Fibroblast of villous mesenchyme (primary cell): ENCODE measurements around the gene NPL. TPM values are rescaled to one million over a fixed set of nuclear protein-coding genes. Genes with fewer than 3 reads are reported as not detected.

Experiments
- DNase-seq: peaks from one replicate; pipeline ENCODE4 v3.0.0-alpha.2; 2010; ENCODE audit warnings: low read depth
- H3K4me3 ChIP-seq: 2 replicates; pipeline ENCODE4 v1.5.1; 2011; ENCODE audit warnings: low read depth, mild to moderate bottlenecking, low read length
- CTCF ChIP-seq: IDR thresholded peaks from 2 replicates; pipeline ENCODE4 v1.5.1; 2012; ENCODE audit warnings: low read depth, mild to moderate bottlenecking, low read length; ENCODE audit not compliant: insufficient read depth
- total RNA-seq: library from RNA; depleted of rRNA; stranded (reverse); fragments of >200 nt; gene quantifications from 2 replicates; pipeline ENCODE4 v1.2.3, GENCODE V29; 2012

NPL gene
- total RNA-seq, 1 donor: 3.5 TPM

DNA sequence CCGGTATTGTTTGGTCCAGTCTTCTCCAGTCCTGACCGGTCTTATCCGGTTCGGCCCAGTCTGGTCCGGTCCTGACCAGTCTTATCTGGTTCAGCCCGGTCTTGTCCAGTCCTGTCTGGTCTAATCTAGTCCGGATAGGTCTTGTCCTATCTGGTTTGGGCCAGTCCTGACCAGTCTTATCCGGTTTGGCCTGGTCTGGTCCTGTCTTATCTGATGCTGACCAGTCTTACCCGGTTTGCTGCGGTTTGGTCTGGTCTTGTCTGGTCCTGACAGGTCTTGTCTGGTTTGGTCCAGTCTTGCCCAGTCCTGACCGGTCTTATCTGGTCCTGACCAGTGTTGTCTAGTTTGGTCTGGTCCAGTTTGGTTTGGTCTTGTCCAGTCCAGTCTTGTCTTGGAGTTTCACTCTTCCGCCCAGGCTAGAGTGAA, 79.7 kb downstream of the NPL start:
- no peak for DNase-seq
- no peak overlapping the region for H3K4me3 ChIP-seq
- TF ChIP-seq CTCF: no peak

DNA sequence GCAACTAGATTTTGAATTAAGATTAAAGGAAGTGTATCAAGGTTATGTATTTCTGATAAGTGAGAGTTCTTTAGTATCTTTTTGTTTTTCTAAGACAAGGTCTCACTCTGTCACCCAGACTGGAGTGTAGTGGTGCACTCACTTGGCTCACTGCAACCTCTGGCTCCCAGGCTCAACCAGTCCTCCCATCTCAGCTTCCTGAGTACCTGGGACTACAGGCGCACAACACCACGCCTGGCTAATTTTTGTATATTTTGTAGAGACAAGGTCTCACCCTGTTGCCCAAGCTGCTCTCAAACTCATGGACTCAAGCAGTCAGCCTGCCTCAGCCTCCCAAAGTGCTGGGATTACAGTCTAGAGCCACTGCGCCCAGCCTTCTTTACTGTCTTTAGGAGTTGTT, 83.3 kb downstream of the NPL start:
- no peak for TF ChIP-seq CTCF
- DNase-seq: no peak
- H3K4me3 ChIP-seq: no peak overlapping the region

DNA sequence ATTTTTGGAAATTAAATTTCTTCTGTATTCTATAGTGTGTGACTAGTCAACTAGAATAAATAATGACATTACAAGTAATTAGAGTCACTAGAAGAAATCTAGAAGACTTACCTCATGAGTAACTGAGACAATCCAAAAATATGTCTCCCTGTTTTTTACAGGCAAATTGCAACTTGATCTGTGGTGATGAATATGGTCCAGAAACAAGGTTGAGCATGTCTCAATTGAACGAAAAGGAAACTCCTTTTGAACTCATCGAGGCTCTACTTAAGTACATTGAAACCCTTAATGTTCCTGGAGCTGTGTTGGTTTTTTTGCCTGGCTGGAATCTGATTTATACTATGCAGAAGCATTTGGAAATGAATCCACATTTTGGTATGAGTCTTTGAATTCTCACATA, 86.3 kb downstream of the NPL start:
- TF ChIP-seq CTCF: no peak
- DNase-seq: no peak
- H3K4me3 ChIP-seq: no peak overlapping the region

DNA sequence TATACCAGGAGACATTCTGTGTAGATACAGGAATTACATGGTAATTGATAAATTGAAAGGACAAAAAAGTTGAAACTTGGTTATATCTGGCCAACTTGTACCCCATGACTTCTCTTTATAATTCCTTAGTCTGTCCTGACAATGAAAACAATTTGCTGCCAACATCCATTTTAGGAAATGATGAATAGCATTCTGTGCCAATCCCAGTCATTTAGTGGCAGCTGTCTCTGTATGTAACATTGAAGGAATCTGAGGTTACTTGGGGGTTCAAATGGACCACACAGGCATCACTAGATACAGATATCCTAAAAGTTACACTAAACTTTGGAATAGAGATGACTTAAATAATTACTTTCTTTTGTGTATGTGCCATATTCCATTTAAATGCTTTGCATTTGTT, 87.8 kb downstream of the NPL start:
- H3K4me3 ChIP-seq: no peak overlapping the region
- no peak for TF ChIP-seq CTCF
- no peak for DNase-seq

- DNase-seq: no peak
- no peak overlapping the region for H3K4me3 ChIP-seq
- TF ChIP-seq CTCF: no peak
Measured at GRCh38 chr1:182877842-182878241, 88.3 kb downstream of the NPL start.

Other genes with a start within 250 kb of the NPL start
- 4.5 and 9.1 TPM in 2 replicates for gene RNASEL, start 200.5 kb upstream of the NPL start, total RNA-seq
- gene RGS16, start 185.4 kb upstream of the NPL start, total RNA-seq: 0.32 and 1.3 TPM in 2 replicates
- gene RGS8, start 105.2 kb upstream of the NPL start, total RNA-seq: not detected in 2 replicates
- 116 and 160 TPM in 2 replicates for gene DHX9, start 49.6 kb downstream of the NPL start, total RNA-seq
- gene SHCBP1L, start 163.4 kb downstream of the NPL start, total RNA-seq: under 0.01 TPM in 1 of 2 replicates, not detected in the other
- 541 and 761 TPM in 2 replicates for gene LAMC1, start 233.6 kb downstream of the NPL start, total RNA-seq